ENCODE data around the gene TMA7.

Gene TMA7

DNA sequence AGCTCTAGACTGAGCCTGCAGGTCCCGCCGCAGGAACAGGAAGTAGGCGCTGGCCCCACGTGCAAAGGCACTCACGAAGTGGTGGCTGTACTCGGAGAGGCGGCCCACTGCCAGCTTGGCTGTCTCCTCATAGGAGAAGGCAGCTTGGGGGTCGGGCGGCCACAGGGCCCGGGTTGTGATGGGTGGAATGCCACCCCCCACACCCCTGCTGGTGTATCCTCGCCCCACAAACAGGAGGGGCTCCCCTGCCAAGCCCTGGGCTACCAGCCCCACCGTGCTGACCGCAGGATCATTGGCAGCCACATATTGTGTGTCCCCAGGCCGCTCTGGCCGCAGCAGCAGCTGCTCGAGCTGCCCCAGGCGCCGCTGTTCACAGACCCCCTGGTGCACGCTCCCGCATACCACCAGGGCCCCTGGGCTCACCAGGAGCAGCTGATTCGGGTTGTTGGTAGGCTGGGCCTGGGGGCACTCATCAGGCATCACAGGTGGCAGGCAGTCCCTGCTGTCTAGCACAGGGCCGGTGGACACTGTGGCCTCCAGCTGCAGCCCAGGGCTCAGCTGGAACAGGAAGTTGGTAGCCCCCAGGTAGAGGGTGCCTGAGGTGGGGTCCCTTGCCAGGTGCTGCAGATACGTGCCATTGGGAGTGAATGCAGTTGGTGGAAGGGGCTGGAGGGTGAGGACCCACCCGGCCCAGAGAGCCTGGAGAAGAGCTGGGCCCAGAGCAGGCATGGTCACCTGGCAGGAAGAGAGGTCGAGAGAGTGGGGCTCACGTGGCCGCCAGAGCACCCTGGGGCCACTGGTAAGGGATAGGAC is 16.0 kb upstream of the TMA7 start:
- no peak for DNase-seq

DNA sequence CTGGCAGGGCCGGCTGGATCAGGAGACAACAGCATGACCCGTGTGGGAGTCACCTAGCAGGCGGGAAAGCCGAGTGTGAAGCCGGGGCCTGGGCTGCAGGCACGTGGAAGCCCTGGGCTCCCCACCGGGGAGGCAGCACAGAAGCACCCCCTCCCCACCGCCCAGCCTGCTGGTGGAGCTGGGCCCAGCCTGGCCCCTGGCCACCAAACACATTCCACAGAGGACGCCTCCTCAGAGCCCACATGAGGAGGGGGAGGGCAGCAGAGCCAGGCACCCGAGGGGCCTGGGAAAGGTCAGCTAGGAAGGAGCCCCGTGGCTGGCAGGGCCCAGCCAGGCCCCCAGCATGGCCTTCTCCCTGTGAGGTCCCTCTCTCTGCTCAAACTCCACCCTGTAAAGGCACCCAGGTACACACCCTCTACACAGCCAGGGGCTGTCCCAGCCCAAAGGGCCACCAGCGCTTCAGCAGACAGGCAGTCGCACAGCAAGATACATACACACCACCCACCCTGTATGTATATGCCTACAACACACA is 14.7 kb upstream of the TMA7 start:
- no peak for DNase-seq

DNA sequence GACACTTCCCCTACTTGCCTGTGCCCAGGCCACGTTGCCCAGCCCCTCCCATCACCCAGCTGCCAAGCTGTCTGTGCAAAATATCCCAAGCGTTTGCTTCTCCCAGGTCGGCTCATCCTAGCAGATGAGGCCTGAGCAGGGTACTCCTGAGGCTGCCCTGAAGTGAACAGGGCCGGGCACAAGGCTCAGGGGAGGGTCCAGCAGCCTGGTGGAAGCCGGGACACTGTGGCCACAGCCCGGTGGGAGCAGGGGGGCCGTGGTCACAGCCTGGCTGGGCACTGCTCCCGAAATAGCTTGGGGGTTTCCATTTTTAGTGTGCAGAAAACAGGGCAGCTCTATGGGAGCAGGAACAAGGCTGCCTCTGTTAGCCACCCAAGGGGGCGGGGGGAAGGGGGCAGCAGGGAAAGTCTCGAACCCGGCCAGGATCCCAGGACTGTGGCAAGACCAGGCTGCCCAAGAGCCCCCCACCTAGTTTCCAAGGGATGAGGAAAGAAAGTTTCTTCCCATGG is 13.6 kb upstream of the TMA7 start:
- no peak for DNase-seq

DNA sequence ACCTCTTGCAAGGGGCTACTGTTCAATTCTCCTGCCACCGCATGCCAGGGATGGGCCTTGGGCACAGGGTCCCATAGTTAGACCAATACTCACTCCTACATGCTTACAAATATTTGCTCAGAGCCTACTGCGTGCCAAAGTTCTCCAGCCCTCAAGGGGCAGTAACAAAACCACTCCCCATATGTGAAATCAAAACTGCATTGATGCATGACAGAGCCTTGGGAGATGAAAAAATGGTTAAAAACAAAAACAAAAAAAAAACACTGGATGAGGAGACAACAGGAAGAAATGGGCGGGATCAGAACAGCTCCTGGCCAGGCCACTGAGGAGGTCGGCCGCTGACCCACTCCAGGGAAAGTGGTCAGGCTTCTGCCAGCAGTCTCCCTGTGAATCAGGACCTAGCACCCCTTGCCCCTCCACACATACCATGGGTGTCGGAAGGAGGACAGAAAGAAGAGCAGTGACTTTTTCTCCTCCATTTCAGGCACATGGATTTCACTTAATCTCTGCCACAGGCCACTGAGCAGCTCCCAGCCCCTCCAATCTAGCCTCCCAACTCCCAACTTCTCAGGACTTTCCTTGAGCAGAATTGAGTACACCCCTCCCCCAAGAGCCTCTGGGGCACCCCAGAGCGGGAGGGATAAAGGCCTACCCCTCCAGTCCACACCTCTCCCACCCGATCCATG is 13.0 kb upstream of the TMA7 start:
- no peak for DNase-seq

DNA sequence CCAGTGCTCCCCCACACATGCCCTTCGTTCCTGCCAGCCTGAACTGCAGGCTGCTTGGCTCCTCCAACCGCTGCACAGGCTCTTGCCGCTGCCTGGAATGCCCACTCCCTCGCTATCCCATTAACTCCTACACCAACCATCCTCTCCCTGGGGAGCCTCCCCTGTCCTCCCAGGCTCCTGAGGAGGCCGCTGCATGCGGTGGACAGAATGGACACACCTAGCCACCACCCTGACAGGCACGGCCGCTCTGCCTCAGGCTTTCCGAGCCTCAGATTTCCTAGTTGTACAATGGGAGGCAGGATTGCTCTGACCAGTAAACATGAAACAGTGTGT is 12.5 kb upstream of the TMA7 start:
- no peak for DNase-seq

DNA sequence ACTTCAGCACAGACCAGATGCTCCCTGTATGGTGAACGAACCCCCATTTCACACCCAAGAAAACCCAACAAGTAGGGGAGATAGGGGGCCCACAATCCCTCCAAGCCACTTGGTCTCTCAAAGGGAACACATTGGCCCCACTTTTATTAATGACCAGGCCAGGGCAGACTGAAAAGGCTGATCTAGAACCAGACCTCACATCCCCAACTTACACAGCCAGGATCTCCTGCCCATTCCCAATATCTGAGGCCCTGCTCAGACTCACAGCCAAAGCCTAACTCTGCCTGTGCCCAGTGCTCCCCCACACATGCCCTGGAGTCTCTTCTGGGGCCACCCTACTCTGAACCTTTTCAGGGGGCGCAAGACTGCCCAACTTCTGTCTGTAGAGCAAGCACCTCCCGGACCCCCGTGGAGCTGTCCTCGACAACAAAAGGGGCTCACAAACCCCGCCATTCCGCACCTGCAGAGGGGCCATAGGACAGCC is 11.9 kb upstream of the TMA7 start:
- no peak for DNase-seq

DNA sequence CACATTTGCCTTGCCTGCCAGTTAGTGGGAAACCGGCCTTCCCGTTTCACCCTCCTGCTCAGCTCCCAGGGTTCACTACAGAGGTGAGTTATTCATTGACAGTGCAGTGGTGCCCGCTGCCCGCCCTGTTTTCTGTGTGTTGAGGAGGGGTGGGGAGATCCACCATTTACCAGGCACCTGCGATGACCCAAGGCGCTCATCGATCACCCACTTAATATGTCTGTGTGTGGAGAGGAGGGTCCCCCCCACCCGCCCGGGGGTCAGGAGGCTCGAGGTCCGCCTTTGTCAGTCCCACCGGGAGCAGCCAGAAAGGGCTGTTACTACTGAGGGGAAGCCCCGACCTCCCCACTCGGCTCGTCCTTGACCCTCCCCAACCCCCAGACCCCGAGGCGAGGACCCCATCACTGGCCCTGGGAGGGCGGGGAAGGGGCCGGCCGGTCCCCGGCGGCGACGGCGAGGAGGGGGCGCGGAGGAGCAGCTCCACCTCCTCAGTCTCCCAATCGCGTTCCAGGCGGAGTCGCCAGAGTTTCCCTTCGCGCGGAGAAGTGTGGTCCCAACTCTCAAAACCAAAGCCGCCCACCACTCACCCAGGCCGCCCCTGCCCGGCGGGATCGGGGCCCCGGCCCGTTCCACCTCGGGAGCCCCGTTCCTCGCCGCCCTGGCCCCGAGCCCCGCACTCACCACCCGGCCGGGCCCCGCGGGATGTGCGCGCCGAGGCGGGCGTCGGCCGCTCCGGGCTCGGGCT is 11.3 kb upstream of the TMA7 start:
- no peak for DNase-seq

DNA sequence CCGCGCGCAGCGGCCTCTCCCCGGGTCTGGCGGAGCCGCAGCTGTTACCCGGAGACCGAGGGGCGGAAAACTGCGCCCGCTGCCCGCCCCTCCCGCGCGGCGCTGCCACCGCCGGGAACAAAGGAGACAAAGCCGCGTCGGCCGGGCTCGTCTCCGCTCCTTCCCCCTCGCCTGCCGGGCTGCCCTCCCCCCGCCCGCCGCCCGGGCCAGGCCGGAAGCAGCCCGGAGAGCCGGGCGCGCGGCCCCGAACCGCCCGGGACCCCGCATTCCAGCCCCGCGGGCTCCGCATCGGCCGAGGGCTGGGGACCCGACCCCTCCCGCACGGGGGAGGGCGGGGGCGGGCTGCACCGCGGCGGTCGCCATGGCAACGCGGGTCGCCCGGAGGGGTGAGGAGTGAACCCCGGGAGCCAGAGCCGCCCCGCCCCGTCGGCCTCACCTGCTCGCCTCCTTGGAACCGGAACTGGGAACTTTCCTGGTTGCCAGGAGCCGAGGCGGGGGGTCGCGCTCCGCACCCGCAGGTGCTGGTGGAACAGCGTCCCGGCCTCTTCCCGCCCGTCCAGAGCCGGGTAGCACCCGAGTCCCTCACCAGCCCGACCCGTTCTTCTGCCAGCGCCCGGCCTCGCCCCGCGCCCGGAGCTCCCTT is 10.6 kb upstream of the TMA7 start:
- DNase-seq: peak; percentile 53

DNA sequence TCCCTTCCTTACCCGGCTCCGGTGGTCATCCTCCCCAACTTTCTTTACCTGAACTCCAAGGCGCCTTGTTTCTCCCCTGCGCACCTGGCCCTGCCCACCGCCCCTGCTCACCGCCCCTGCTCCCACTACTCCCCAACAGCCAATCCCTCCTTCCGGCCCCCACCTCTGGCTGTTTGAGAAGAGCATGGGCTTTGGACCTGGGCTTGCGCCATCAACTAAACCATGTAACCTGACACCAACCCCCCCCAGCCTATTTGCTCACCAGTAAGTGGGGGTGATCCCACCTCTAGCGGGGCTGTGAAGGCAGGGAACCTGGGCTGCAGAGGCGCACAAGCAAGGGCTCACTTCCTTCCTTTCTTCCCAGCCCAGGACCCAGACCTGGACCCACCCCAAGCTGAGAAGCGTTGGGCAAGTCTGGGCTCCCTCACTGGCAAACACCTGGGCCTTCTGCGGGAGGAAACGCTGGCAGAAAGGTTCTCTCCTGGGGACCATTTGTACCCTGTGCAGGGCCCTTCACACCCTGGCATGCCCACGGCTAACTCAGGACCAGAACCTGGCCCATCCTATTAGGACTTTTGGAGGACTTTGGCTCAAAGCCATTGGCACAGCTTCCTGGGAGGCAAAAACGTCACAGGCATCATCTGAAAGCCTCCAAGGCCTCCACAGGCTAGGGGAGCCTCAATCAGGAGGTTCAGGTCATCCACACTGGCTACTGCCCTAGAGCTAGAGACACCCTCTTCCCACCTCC is 9.9 kb upstream of the TMA7 start, which contains the start of gene PLXNB1:
TSS of gene PLXNB1 (minus strand) at position 127 of the 748 bp plus-strand sequence. CDS start 5,475 bp downstream, outside the sequence.
- DNase-seq: no peak

DNA sequence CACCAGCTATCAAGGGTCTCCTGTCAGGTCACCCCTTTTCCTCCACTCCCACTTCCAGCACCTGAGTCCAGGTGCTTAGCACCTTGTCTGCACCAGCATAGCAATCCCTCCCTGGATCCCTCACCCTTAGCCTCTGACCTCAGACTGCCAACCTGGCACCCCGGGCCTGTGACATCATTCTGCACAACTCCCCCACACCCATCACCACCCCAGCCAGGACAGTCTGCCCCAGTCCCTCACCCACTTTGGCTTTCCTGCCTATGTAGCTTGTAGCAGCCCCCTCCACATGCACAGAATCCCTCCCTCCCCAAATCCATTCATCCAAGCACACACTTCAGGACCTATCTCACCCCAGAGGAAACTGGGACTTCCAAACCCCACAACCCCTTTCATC is 9.4 kb upstream of the TMA7 start:
- no peak for DNase-seq

DNA sequence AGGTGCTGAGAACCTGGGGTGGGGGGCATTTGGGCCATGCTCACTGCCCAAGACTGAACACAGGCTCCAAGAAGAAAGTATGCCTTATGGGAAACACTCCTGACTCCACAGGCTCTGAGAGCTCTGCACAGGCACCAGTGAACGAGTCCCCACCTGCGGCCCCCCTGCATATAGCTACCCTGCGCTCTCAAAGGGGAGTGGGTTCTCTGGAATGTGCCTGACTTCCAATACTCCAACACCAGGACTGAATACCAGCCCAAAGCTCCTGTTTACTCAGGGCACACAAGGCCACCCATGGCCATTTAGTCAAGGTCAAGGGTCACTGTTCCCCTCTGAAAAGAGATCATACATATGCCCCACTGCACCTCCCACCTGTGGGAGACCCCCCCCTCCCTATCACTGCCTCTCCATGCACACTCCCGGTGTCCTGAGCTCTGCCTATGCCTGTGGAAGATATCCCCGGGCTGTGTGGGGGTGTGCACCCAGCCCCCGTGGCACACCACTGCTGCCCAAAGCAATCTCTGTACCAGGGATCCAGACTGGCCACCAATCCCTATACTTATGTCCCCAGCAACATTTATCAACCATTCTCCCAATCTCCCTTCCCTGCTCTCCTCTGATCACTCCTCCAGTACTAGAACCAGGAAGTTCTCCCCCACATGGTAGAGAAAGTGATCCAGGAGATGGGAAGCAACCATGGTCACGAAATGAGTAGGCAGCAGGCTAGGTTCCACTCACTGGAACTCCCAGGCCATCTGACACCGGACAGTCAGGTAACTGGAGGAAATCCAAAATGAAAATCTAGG is 8.6 kb upstream of the TMA7 start:
- DNase-seq: no peak

DNA sequence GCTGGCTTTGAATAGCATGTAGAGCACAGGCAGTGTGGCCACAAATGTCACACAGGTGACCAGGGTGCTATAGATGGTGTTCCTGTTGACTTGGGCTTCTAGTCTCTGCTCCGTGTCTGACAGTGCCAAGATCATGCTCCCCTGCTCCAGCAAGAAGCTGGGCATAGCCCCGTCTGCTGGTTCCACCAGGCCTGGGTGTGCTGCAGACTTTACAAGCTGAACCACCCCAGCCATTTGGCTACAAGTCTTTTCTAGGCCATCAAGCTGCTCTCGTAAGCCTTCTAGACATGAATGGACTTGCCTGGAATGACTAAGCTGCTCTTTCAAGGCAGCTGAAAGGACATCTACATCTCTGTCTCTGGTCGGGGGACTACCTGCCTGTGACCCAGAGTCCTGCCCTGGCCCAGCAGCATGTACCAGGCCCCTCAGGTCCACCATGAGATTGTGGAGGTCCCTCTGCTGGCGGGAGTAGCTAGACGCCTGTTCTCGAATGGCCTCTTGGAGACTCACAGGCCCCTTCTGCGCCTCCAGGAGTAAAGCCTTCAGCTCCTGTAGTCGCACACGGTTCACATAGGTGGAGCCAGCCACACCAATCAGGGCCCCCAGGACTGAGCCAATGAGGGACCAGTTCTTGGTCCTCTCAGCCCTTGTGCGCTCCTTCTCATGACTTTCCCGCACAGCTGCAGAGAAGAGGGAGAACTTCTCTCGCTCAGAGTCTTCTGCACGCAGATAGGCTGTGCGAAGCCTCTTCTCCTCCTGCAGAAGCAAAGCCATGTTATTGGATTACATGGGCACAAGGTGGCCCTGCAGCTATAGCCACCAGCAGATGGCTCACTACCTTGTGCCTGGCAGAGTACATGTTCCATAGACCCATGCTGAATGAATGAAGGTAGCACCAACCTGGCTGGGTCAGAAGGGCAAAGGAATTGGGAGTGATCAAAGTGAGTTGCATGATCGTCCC is 7.4 kb upstream of the TMA7 start:
- no peak for DNase-seq

DNA sequence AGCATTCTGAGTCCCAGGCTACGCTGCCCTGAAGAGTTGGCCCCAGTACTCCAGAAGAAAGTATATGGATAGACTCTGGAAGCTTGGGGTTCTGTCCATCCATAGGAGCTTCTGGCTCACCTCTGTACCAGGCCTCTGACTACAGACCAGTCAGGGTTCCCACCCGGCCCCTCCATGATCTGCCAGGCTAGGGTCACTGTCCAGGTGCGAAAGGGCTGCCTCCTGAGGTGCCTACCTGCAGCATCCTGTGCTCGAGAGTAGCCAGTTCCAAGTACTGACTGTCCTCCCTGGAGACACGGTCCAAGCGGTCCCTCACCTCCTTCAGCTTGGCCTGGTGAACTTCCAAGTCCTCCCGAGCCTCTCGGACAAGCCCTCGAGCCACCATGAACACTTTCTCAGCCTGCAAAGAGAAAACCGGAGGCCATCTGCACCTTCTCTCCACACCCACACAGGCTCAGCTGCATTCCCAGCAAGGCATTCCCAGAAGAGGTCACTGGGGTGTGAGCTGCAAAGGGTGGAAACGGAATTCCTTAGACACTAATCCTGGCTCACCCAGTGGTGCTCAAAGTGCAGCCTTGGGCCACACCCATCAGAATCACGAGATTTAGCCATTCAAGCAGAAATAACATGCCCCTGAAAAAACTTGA is 6.5 kb upstream of the TMA7 start:
- no peak for DNase-seq

DNA sequence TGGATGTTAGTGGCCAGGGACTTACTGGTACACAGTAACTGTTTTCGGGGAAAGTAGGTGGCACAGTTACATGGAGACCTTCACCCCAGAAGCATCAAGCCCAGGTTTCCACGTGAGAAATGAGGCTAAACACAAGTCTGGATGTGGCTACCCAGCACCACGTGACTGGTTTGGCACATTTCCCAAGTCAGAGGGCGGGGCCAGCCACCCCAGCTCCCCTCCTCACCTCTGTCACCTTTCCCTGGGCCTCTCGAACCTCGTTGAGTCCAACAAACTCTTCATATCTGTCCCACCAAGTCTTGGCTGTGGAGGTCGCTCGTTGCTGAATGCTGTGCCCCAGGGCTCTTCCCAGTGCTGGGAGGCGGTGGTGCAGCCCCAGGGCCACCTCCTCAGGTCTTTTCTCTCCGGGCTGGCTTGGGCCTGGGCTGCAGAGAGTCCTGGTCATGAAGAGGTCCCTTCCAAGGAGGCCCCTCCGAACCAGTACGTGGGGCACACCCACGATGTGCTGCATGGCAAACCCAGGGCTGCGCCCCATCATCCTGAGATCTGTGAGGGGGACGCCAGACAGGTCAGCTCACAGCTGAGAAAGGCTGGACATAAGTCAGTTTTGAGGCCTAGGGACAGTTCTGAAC is 5.3 kb upstream of the TMA7 start:
- DNase-seq: no peak

DNA sequence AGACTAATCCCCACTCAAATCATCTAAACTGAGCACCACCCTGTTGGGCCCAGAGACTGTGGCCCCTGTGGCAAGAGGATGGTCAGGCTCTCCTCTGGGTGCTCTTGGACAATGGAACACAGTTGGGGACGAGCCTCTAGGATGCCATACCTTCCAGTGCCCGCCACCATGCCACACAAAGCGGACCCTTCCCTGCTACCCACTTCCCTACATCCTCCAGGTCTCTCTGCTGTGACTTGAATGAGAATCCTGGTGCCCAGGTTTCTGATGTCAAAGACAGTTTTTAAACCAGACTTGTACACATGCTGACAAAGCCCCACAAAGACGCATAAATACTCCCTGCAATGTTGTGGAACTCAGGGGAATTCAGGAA is 4.8 kb upstream of the TMA7 start:
- DNase-seq: no peak

DNA sequence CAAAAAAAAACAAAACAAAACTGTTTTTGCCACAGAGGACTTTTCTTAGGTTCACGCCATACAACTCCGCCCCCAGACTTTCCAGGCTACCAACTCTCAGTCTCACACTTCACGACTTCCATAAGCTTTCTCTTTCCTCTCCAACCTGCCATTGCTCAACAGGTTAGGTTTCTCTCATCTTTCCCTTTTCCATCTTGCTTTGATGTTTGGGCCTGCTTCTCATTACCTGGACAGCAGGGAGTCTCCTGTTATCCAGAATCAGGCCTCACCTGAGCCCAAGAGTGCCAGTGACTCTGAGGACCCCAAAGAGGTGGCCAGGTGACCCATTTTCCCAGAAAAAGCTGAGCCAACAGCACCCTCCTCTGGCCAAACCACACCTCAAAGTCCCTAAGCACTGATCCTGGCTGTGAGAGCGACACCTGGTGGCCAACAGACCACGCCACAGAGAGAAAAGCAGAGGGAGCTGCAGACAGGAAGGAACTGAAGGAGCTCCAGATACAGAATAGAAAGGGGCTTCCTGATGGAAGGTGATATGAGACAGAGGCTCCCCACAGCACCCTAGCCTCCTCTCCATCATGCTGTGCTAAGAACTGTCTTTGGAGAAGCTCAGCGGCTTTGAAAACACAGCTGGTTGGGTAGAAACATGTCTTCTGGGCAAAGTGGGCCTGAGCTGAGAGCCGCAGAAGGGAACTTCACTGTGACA is 4.1 kb upstream of the TMA7 start:
- peak; percentile 89 for DNase-seq

DNA sequence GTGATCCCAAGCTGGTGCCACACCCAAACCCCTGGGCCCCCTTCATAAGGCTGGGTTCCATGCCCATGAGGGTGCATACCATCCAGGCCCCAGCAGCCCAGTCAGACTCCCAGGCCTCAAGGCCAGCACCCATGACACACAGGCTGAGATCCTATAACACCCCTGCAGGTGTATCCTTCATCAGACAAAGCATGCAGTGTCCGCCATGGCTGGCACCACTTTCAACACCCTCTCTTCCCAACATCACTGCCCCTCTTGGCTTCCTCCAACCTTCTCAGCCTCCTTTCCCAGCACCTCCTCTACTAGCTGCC is 3.6 kb upstream of the TMA7 start:
- no peak for DNase-seq

DNA sequence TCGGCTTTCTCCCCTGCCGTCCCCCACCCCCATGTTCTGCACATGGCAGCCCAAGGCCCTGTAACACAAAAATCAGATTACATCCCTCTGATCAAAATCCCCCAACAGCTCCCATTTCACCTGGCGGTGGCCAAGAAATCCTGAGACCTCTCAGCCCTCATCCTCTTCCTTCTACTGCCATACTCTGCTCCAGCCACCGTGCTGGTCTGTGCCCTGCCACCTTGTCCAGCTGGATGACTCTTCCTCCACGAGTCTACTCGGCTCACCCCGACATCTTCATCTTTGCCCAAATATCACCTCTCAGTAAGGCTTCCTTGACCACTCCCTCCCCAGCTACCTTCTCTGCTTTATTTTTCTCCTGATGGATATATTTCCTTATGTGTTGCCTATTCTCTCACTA is 3.2 kb upstream of the TMA7 start:
- no peak for DNase-seq
